ENCODE measurements around the gene TP53BP1.

Gene TP53BP1

GRCh38 chr15:43521419-43521818 is 28.5 kb upstream of the TP53BP1 start (continued):
- TF ChIP-seq ZFP3 (CRISPR knock-in tag; IDR thresholded peaks at IDR 0.05) (no peak), ZNF565 (CRISPR knock-in tag; conservative IDR thresholded peaks at IDR 0.05; ENCODE audit: low read depth) (no peak), ZC3H10 (CRISPR knock-in tag; IDR thresholded peaks at IDR 0.05) (no peak), RARB (CRISPR knock-in tag; IDR thresholded peaks at IDR 0.05) (no peak), TCF4 (CRISPR knock-in tag; IDR thresholded peaks at IDR 0.05; ENCODE audit: borderline replicate concordance) (no peak), CSDC2 (CRISPR knock-in tag; IDR thresholded peaks at IDR 0.05) (no peak), ESRRG (CRISPR knock-in tag; IDR thresholded peaks at IDR 0.05) (no peak)

- TF ChIP-seq POU6F1 (CRISPR knock-in tag; IDR thresholded peaks at IDR 0.05; ENCODE audit: borderline replicate concordance, low read depth) (no peak), CSDC2 (CRISPR knock-in tag; IDR thresholded peaks at IDR 0.05) (no peak), PATZ1 (CRISPR knock-in tag; IDR thresholded peaks at IDR 0.05; ENCODE audit: borderline replicate concordance) (no peak), RARB (CRISPR knock-in tag; IDR thresholded peaks at IDR 0.05) (no peak), CSRNP3 (CRISPR knock-in tag; IDR thresholded peaks at IDR 0.05) (no peak), TCF4 (CRISPR knock-in tag; IDR thresholded peaks at IDR 0.05; ENCODE audit: borderline replicate concordance) (no peak), ZNF565 (CRISPR knock-in tag; conservative IDR thresholded peaks at IDR 0.05; ENCODE audit: low read depth) (no peak), PPARA (CRISPR knock-in tag; IDR thresholded peaks at IDR 0.05; ENCODE audit: borderline replicate concordance) (no peak), SNAI2 (CRISPR knock-in tag; IDR thresholded peaks at IDR 0.05) (no peak), CREB5 (CRISPR knock-in tag; IDR thresholded peaks at IDR 0.05; ENCODE audit: low read depth) (no peak), ZNF70 (CRISPR knock-in tag; IDR thresholded peaks at IDR 0.05) (no peak), ESRRG (CRISPR knock-in tag; IDR thresholded peaks at IDR 0.05) (no peak), ARNTL (CRISPR knock-in tag; IDR thresholded peaks at IDR 0.05; ENCODE audit: borderline replicate concordance, low read depth) (no peak), GLIS3 (CRISPR knock-in tag; IDR thresholded peaks at IDR 0.05) (no peak)
- ATAC-seq, result no peak
These were observed 27.2 kb upstream of the TP53BP1 start for GRCh38 chr15:43520138-43520537.

GRCh38 chr15:43519196-43519595 is 26.2 kb upstream of the TP53BP1 start:
- TF ChIP-seq ESRRG (CRISPR knock-in tag; IDR thresholded peaks at IDR 0.05) (no peak), ARNTL (CRISPR knock-in tag; IDR thresholded peaks at IDR 0.05; ENCODE audit: borderline replicate concordance, low read depth) (no peak), ZFP3 (CRISPR knock-in tag; IDR thresholded peaks at IDR 0.05) (no peak), OSR1 (CRISPR knock-in tag; IDR thresholded peaks at IDR 0.05) (no peak), CREB5 (CRISPR knock-in tag; IDR thresholded peaks at IDR 0.05; ENCODE audit: low read depth) (no peak), CSDC2 (CRISPR knock-in tag; IDR thresholded peaks at IDR 0.05) (no peak), CSRNP3 (CRISPR knock-in tag; IDR thresholded peaks at IDR 0.05) (no peak), TCF4 (CRISPR knock-in tag; IDR thresholded peaks at IDR 0.05; ENCODE audit: borderline replicate concordance) (no peak), ZC3H10 (CRISPR knock-in tag; IDR thresholded peaks at IDR 0.05) (no peak), ZNF565 (CRISPR knock-in tag; conservative IDR thresholded peaks at IDR 0.05; ENCODE audit: low read depth) (no peak), ZNF70 (CRISPR knock-in tag; IDR thresholded peaks at IDR 0.05) (no peak), ISL1 (CRISPR knock-in tag; IDR thresholded peaks at IDR 0.05) (no peak), PPARA (CRISPR knock-in tag; IDR thresholded peaks at IDR 0.05; ENCODE audit: borderline replicate concordance) (no peak), RARB (CRISPR knock-in tag; IDR thresholded peaks at IDR 0.05) (no peak), ZFP30 (CRISPR knock-in tag; IDR thresholded peaks at IDR 0.05) (no peak), POU6F1 (CRISPR knock-in tag; IDR thresholded peaks at IDR 0.05; ENCODE audit: borderline replicate concordance, low read depth) (no peak)
- no peak for ATAC-seq
